GM10266 (cell line): ENCODE measurements around the gene EFNA3.

Experiments
- DNase-seq: peaks from one replicate; pipeline ENCODE4 v3.0.0; 2012; ENCODE audit errors: extremely low spot score
- CTCF ChIP-seq: IDR thresholded peaks from 2 replicates; pipeline ENCODE4 v1.5.1; 2012; ENCODE audit warnings: mild to moderate bottlenecking, low read depth; ENCODE audit not compliant: control insufficient read depth, insufficient read depth; ENCODE audit errors: missing control alignments

The EFNA3 gene

GRCh38 chr1:155040358-155041093 lies 38.1 kb upstream of the EFNA3 start:
- no peak for TF ChIP-seq CTCF

DNA sequence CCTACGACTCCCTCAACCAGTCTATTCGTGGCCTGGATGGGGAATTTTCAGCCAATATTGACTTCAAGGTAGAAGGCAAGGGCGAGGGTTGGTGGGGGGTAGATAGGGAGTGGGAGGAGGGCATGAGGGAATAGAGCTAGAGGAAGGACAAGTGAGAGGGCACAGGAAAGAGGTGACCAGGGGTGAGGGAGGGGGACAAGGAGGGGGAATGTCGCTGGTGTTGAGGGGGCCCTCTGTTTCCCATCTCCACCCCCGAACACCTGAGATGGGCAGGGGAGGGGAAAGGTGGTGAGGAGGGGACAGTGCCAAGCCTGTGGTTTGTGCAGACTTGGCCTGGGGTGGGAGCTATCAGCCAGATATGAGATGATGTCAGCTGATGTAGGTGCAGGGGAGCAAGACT lies 35.8 kb upstream of the EFNA3 start:
- no peak for TF ChIP-seq CTCF
- DNase-seq, result no peak

More at GRCh38 chr1:155040358-155041093, 38.1 kb upstream of the EFNA3 start:
- DNase-seq, result no peak

DNA sequence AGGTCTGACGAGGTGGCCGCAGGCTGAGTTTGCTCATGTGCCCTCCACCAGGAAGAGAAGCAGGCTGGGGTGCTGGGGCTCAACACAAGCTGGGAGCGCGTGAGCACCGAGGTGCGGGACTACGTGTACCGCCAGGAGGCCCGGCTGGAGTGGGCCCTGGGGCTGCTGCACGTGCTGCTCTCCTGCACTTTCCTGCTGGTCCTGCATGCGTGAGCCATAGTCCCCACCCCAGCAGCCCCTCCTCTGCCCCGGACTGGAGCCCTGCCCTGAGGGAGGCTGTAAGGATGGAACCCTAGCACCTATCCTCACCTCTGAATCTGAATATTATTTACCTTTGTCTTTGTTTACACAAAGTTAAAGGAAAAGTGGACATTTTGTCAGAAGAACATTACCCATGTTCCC lies 35.3 kb upstream of the EFNA3 start:
- TF ChIP-seq CTCF, result no peak
- no peak for DNase-seq

GRCh38 chr1:155043793-155044192 lies 34.8 kb upstream of the EFNA3 start:
- TF ChIP-seq CTCF, result no peak

DNA sequence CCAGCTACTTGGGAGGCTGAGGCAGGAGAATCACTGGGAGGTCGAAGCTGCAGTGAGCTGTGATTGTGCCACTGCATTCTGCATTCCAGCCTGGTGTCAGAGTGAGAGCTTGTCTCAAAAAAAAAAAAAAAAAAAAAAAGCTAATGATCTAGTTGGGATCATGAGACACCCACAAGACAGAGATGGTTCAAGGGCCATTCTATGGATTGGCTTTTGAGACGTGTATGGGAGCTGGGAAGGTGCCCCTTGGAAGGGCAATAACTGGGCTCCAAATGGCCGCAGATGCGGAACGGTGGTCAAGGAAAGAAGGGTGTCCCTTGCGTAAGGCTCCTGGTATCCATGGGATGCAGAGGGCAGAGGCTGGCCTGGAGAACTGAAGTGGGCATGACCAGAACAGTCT lies 34.3 kb upstream of the EFNA3 start:
- no peak for DNase-seq
- no peak for TF ChIP-seq CTCF

More at GRCh38 chr1:155043793-155044192, 34.8 kb upstream of the EFNA3 start:
- no peak for DNase-seq

DNA sequence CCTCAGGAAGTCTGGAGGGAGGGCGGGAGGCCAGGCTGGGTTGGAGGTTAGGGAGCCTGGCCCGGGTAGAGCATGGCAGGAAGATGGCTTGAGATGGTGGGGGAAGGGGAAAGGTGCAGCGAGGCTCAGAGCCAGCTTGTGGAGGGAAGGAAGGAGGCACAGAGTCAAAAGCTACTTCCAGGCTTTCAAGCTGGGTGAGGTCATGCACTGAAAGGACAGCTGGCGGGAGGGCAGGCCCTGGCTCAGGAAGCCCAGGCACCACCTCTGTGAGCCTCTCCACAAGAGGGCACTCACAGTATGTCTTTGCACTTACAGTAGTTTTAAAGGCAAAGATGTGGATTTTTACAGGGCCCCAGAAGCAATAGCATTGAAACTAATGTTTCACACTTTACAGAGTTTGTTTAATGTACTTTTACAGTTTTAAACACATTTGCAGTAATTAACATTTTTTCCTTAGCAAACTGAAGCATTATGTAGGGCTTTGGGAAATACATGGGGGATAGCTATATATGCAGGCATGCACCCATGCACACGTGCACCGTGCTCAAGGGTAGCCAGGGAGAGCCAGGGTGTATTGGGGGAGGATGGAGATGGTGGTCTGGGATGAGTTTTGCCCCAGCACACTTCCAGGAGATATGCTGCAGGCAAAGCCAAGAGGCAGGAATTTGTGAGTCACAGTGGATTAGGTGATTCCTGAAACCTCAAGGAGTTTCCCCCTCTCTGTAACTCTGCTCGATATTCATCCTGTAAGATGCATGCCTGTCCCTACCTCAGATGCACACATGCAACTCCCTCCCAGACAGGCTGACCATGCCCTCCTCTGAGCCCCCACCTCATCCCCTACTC lies 33.6 kb upstream of the EFNA3 start:
- DNase-seq, result peak; percentile 78
- TF ChIP-seq CTCF, result peak; percentile 79
